DND-41 (cell line): Measurements from ENCODE around the gene SLC8B1.

ENCODE experiments used
- EZH2 ChIP-seq: IDR thresholded peaks from 3 replicates; pipeline ENCODE4 v1.6.1; 2012; ENCODE audit warnings: borderline replicate concordance, low read depth, mild to moderate bottlenecking, moderate library complexity, low read length, inconsistent platforms; ENCODE audit not compliant: severe bottlenecking
- TF ChIP-seq, protein P1 (sequence below): IDR thresholded peaks from 2 replicates; pipeline ENCODE4 v1.5.1; 2012; ENCODE audit warnings: borderline replicate concordance, low read length, moderate library complexity, mild to moderate bottlenecking; ENCODE audit not compliant: poor library complexity, severe bottlenecking; ENCODE audit errors: extremely low read depth

- TF ChIP-seq, protein P1, sequence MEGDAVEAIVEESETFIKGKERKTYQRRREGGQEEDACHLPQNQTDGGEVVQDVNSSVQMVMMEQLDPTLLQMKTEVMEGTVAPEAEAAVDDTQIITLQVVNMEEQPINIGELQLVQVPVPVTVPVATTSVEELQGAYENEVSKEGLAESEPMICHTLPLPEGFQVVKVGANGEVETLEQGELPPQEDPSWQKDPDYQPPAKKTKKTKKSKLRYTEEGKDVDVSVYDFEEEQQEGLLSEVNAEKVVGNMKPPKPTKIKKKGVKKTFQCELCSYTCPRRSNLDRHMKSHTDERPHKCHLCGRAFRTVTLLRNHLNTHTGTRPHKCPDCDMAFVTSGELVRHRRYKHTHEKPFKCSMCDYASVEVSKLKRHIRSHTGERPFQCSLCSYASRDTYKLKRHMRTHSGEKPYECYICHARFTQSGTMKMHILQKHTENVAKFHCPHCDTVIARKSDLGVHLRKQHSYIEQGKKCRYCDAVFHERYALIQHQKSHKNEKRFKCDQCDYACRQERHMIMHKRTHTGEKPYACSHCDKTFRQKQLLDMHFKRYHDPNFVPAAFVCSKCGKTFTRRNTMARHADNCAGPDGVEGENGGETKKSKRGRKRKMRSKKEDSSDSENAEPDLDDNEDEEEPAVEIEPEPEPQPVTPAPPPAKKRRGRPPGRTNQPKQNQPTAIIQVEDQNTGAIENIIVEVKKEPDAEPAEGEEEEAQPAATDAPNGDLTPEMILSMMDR: no peak
- no peak for TF ChIP-seq EZH2
Observed at GRCh38 chr12:113277511-113277910, 57.4 kb downstream of the SLC8B1 start.
